IPS DF 6.9 (cell line): ENCODE results near the gene RSL1D1.
"Not testable (repeated sequence)": the region's sequence is repeated elsewhere in the genome, so short reads cannot be mapped to it uniquely, and the experiment has no call there.

ENCODE experiments used
- DNase-seq: peaks from one replicate; pipeline ENCODE4 v3.0.0-alpha.2; 2013; ENCODE audit warnings: low read depth, low spot score
- H3K27ac ChIP-seq: one replicate; pipeline ENCODE4 v1.5.1; 2013; ENCODE audit warnings: low read length, control low read depth
- H3K27me3 ChIP-seq: 2 replicates; pipeline ENCODE4 v1.6.1; 2013; ENCODE audit warnings: mild to moderate bottlenecking, low read length; ENCODE audit not compliant: control insufficient read depth, insufficient read depth
- H3K36me3 ChIP-seq: 2 replicates; pipeline ENCODE4 v1.6.1; 2013; ENCODE audit warnings: low read length; ENCODE audit not compliant: control insufficient read depth, insufficient read depth
- H3K4me1 ChIP-seq: 2 replicates; pipeline ENCODE4 v1.6.1; 2013; ENCODE audit warnings: low read length; ENCODE audit not compliant: control insufficient read depth, insufficient read depth
- H3K4me3 ChIP-seq: 2 replicates; pipeline ENCODE4 v1.5.1; 2013; ENCODE audit warnings: mild to moderate bottlenecking, low read length
- H3K9me3 ChIP-seq: 2 replicates; pipeline ENCODE4 v1.6.1; 2013; ENCODE audit warnings: low read length, inconsistent platforms; ENCODE audit not compliant: control insufficient read depth, insufficient read depth
- WGBS: extraction: QIAGEN DNeasy Blood & Tissue Kit; methylation state at CpG from one replicate; pipeline ENCODE4 v1.1.7; 2013; ENCODE audit warnings: mixed read lengths, missing lambda C conversion rate; ENCODE audit not compliant: insufficient read length, insufficient coverage; 5-methylcytosine and 5-hydroxymethylcytosine counted together

RSL1D1 gene

DNA sequence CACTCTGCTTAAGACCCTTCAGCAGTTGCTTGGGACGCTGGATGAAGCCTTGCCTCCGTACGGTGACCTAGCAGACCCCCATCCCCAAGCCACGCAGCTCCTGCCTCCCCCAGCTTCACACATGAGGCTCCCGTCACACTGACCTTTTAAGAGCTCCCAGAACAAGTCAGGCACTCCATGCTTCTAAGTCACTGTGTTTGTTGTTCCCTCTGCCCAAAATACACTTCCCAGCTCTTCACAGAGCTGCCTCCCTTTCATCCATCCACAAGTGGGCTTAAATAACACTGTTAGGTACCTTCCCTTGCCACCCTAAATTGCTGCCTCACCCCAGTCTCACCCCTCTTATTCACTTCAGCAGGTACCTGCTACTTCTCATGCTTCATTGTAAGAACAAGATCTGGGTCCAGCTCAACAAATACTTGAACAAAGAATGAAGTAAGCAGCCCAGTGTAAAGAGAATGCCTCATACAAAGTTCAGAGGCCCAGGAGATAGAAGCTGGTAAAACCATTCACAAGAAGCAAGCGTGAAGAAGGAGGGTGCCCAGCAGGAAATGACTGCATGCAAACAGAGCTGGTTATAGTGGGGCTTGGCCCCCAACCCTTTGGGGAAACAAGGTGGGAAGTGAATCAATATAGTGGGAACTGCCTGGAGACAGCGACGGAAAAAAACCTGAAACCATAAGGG is 60.1 kb downstream of the RSL1D1 start:
- no CpG with 5 or more reads among the region's 8 CpGs for WGBS
- no peak for DNase-seq
- H3K9me3 ChIP-seq, result no peaks in the 10 kb centered on the region
- no peaks in the 10 kb centered on the region; the same call in 1 of the 2 replicates for H3K36me3 ChIP-seq
- H3K27ac ChIP-seq, result no peak overlapping the region
- no peak overlapping the region for H3K4me3 ChIP-seq
- H3K27me3 ChIP-seq, result no peaks in the 10 kb centered on the region
- no peaks in the 10 kb centered on the region for H3K4me1 ChIP-seq

DNA sequence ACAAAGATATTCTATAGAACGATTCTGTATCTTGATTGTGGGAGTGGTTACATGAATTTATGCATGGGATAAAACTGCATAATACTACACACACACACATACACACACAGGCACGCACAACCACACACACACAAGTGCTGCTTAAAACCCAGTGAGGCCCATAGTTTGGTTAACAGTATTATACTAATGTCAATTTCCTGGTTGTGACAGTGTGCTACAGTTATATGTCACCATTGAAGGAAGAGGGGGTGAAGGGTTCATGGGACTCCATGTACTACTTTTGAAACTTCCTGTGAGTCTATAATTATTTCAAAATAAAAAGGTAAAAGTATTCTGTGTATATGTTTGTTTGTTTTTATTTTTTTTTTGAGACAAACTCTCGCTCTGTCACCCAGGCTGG is 62.4 kb downstream of the RSL1D1 start:
- no CpG with 5 or more reads among the region's 3 CpGs for WGBS
- Histone ChIP-seq H3K4me3 (no peak overlapping the region), H3K27ac (no peak overlapping the region), H3K27me3 (no peaks in the 10 kb centered on the region), H3K36me3 (no peaks in the 10 kb centered on the region), H3K4me1 (no peaks in the 10 kb centered on the region), H3K9me3 (no peaks in the 10 kb centered on the region)
- no peak for DNase-seq

DNA sequence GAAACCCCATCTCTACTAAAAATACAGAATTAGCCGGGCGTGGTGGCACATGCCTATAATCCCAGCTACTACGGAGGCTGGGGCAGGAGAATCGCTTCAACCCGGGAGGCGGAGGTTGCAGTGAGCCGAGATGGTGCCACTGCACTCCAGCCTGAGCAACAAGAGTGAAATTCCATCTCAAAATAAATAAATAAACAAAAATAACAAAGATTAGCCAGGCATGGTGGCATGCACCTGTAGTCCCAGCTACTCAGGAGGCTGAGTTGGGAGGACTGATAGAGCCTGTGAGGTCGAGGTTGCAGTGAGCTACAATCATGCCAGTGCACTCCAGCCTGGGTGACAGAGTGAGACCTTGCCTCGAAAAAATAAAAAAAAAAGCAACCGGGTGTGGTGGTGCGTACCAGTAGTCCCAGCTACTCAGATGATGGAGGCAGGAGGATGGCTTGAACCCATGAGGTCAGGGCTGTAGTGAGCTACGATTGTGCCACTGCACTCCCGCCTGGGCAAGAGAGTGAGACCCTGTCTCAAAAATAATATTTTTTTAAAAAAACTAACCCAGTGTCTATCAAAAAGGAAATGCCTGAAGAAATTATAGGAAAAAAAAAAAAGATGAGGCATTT is 66.3 kb downstream of the RSL1D1 start:
- not testable (repeated sequence) for H3K4me1 ChIP-seq, H3K27ac ChIP-seq, H3K27me3 ChIP-seq, DNase-seq, H3K9me3 ChIP-seq, H3K36me3 ChIP-seq, H3K4me3 ChIP-seq
- WGBS, result no CpG with 5 or more reads among the region's 13 CpGs

DNA sequence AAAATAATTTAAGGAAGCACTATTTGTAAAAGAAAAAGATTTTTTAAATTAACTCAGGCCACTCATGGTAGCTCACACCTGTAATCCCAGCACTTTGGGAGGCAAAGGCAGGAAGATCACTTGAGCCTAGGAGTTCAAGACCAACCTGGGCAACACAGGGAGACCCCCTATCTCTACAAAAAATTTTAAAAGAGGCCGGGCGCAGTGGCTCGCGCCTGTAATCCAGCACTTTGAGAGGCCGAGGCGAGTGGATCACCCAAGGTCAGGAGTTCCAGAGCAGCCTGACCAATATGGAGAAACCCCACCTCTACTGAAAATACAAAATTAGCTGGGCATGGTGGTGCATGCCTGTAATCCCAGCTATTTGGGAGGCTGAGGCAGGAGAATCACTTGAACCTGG is 67.0 kb downstream of the RSL1D1 start:
- WGBS, result no CpG with 5 or more reads among the region's 6 CpGs
- not testable (repeated sequence) for H3K36me3 ChIP-seq, H3K4me3 ChIP-seq, H3K27ac ChIP-seq, H3K4me1 ChIP-seq, H3K9me3 ChIP-seq, H3K27me3 ChIP-seq, DNase-seq

DNA sequence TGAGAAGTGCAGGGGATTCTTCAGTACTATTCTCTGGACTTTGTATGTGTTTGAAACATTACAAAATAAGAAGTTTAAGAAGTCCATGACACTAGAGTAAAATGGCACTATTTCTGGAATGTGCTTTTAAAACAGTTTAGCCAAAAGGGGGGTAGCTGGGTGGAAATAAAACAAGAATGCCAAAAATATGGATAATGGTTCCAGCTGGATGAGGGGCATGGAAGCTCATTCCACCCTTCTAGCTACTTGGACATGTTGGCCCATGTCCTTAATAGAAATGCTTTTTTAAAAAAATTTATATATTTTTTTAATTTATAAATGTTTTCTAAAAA is 67.3 kb downstream of the RSL1D1 start:
- Histone ChIP-seq H3K9me3 (no peaks in the 10 kb centered on the region), H3K36me3 (no peaks in the 10 kb centered on the region), H3K27me3 (no peaks in the 10 kb centered on the region), H3K4me1 (no peaks in the 10 kb centered on the region), H3K27ac (no peak overlapping the region), H3K4me3 (no peak overlapping the region)
- DNase-seq, result no peak
